Transverse colon (tissue), 4 donors: ENCODE data around the gene BMAL1. TPM values are rescaled to one million over a fixed set of nuclear protein-coding genes. Genes with fewer than 3 reads are reported as not detected.

Experiments
- DNase-seq: peaks from one replicate; pipeline ENCODE4 v3.0.0-alpha.2; 2019
- H3K27ac ChIP-seq, 4 donors: fragments of 200-600 bp; sonication (generic); 2 replicates each; pipeline ENCODE4 v1.5.1; 2016 to 2018; ENCODE audit warnings: inconsistent platforms in 4 of 4
- H3K27me3 ChIP-seq: fragments of 200-600 bp; sonication (generic); 2 replicates; pipeline ENCODE4 v1.5.1; 2017; ENCODE audit warnings: inconsistent platforms
- H3K36me3 ChIP-seq, 4 donors: fragments of 200-600 bp; sonication (generic); 2 replicates each; pipeline ENCODE4 v1.5.1; 2017 to 2019; ENCODE audit warnings: inconsistent platforms in 4 of 4
- H3K4me1 ChIP-seq, 4 donors: fragments of 200-600 bp; sonication (generic); 2 replicates each; pipeline ENCODE4 v1.5.1; 2017 to 2020; ENCODE audit warnings: inconsistent platforms in 4 of 4
- H3K4me3 ChIP-seq, 4 donors: fragments of 200-600 bp; sonication (generic); 1 replicate in 1 of 4; 2 replicates in 3 of 4; pipeline versions ENCODE4 v1.5.1 to v1.6.1; 2017 to 2019; ENCODE audit warnings: inconsistent platforms in 4 of 4
- H3K9me3 ChIP-seq, 2 donors: fragments of 200-600 bp; sonication (generic); 2 replicates each; pipeline ENCODE4 v1.5.1; 2017 to 2019; ENCODE audit warnings: inconsistent platforms in 2 of 2
- CTCF ChIP-seq, 5 experiments: fragments of 200-600 bp in 3 of 5; fragments of 450-650 bp in 2 of 5; sonication (generic) in 3 of 5; IDR thresholded peaks; 1 replicate in 2 of 5; 2 replicates in 3 of 5; pipeline ENCODE4 v1.5.1; 2016 to 2017; ENCODE audit warnings: antibody characterized with exemption in 5 of 5, inconsistent platforms in 3 of 5, mild to moderate bottlenecking in 2 of 5, moderate library complexity in 1 of 5
- EP300 ChIP-seq: sonication (generic); formaldehyde crosslinking; IDR thresholded peaks from one replicate; pipeline ENCODE4 v1.6.1; 2017; ENCODE audit warnings: antibody characterized with exemption, low read depth
- POLR2A ChIP-seq: fragments of 450-650 bp; IDR thresholded peaks from one replicate; pipeline ENCODE4 v1.6.1; 2016; ENCODE audit warnings: antibody characterized with exemption, mild to moderate bottlenecking, moderate library complexity
- POLR2AphosphoS5 ChIP-seq, 3 donors: sonication (generic); formaldehyde crosslinking; IDR thresholded peaks; one replicate each; pipeline ENCODE4 v1.6.1; 2016; ENCODE audit warnings: antibody characterized with exemption in 3 of 3
- WGBS, 2 donors: methylation state at CpG; one replicate each; pipeline ENCODE4 v1.1.5; 2018; ENCODE audit warnings: low coverage in 1 of 2; 5-methylcytosine and 5-hydroxymethylcytosine counted together
- in situ Hi-C, 4 donors: fragments of 200-750 bp; cut with MboI; loops; one replicate each; pipeline versions ENCODE4 v1.15.0 to v1.15.1; 2017; ENCODE audit warnings: low sequenced_read_pairs in 3 of 4, low pct_ligation_motif_present in 1 of 4, low pct_unique_long_range_greater_than_20kb in 1 of 4
- intact Hi-C: fragments of 100-400 bp; cut with DNase I; formaldehyde crosslinking; loops from one replicate; pipeline ENCODE4 v1.15.1; 2023; ENCODE audit warnings: low total_unique reads
- total RNA-seq, 4 donors: library from RNA; depleted of rRNA; stranded (reverse); fragments of >200 nt; gene quantifications; one replicate each; pipeline ENCODE4 v1.1.0, GENCODE V29; 2016

The BMAL1 gene
- total RNA-seq, 4 donors from 2014 or later: 20.7 to 48.6 (median 30.8) TPM

GRCh38 chr11:13287681-13288080 lies 10.1 kb downstream of the BMAL1 start:
- Histone ChIP-seq H3K4me1 (peaks cover 0 to 25% (median 8%) of the 10 kb centered on the region in 4 donors), H3K36me3 (no peaks in the 10 kb centered on the region), H3K4me3 (no peak overlapping the region), H3K9me3 (no peaks in the 10 kb centered on the region), H3K27me3 (no peaks in the 10 kb centered on the region), H3K27ac (no peak overlapping the region)
- TF ChIP-seq POLR2A (no peak), CTCF (IDR thresholded peaks at IDR 0.05) (no peak), EP300 (no peak), POLR2AphosphoS5 (IDR thresholded peaks at IDR 0.05) (no peak)
- no peak for DNase-seq
- in situ Hi-C loops: no loop called here
- intact Hi-C loops: no loop called here
- 50 to 93% methylated on average over 1 of the region's 1 CpG for WGBS, 2 donors

- Histone ChIP-seq H3K4me1 (peaks cover 0 to 25% (median 8%) of the 10 kb centered on the region in 4 donors), H3K27ac (no peak overlapping the region), H3K9me3 (no peaks in the 10 kb centered on the region), H3K27me3 (no peaks in the 10 kb centered on the region), H3K4me3 (no peak overlapping the region), H3K36me3 (no peaks in the 10 kb centered on the region)
- in situ Hi-C loops: no loop called here
- intact Hi-C loops: no loop called here
- DNase-seq: no peak
- WGBS, 2 donors: 58 to 72% methylated on average over 3 of the region's 3 CpGs
- no peak for TF ChIP-seq POLR2AphosphoS5 (IDR thresholded peaks at IDR 0.05)
- TF ChIP-seq POLR2A: no peak
- no peak for TF ChIP-seq EP300
- TF ChIP-seq CTCF (IDR thresholded peaks at IDR 0.05): no peak
These were observed 10.9 kb downstream of the BMAL1 start for GRCh38 chr11:13288375-13289029.

- no peaks in the 10 kb centered on the region for H3K9me3 ChIP-seq
- H3K4me1 ChIP-seq: peaks cover 0 to 27% (median 8%) of the 10 kb centered on the region in 4 donors
- no peak for DNase-seq
- no peak overlapping the region for H3K4me3 ChIP-seq
- intact Hi-C loops (no loop called here), in situ Hi-C loops (no loop called here)
- WGBS, 2 donors: 97 to 100% methylated on average over 1 of the region's 1 CpG
- no peaks in the 10 kb centered on the region for H3K27me3 ChIP-seq
- TF ChIP-seq EP300: no peak
- no peak for TF ChIP-seq POLR2A
- TF ChIP-seq POLR2AphosphoS5 (IDR thresholded peaks at IDR 0.05): no peak
- TF ChIP-seq CTCF (IDR thresholded peaks at IDR 0.05): no peak
- H3K27ac ChIP-seq: no peak overlapping the region
- no peaks in the 10 kb centered on the region for H3K36me3 ChIP-seq
These were observed 11.5 kb downstream of the BMAL1 start for GRCh38 chr11:13289081-13289480.

- peaks cover 0 to 35% (median 8%) of the 10 kb centered on the region in 4 donors for H3K4me1 ChIP-seq
- DNase-seq: no peak
- no peak overlapping the region for H3K27ac ChIP-seq
- TF ChIP-seq CTCF (IDR thresholded peaks at IDR 0.05) (no peak), POLR2AphosphoS5 (IDR thresholded peaks at IDR 0.05) (no peak), POLR2A (no peak)
- H3K27me3 ChIP-seq: no peaks in the 10 kb centered on the region
- no peak overlapping the region for H3K4me3 ChIP-seq
- intact Hi-C loops: loop anchor here (5.0 kb wide), 1 partner anchor 1473 kb away; no protein-coding TSS in a partner anchor
- 79 to 82% methylated on average over 3 to 5 of the region's 5 CpGs for WGBS, 2 donors
- in situ Hi-C loops: no loop called here
- no peaks in the 10 kb centered on the region for H3K36me3 ChIP-seq
- no peaks in the 10 kb centered on the region for H3K9me3 ChIP-seq
These were observed 12.8 kb downstream of the BMAL1 start for GRCh38 chr11:13290221-13290980.
